Keratinocyte (primary cell): Measurements from ENCODE around the gene TMPRSS11E. TPM values are rescaled to one million over a fixed set of nuclear protein-coding genes. Genes with fewer than 3 reads are reported as not detected.
"Not testable (repeated sequence)": the region's sequence is repeated elsewhere in the genome, so short reads cannot be mapped to it uniquely, and the experiment has no call there.

Experiments
- DNase-seq: peaks from one replicate; pipeline ENCODE4 v3.0.0-alpha.2; 2011; ENCODE audit warnings: low read depth, missing footprints, low spot score
- FAIRE-seq: peaks from 2 replicates; lab custom pipeline; 2011; peaks lifted over from hg19 to GRCh38; lab: Jason Lieb, UNC
- H2AFZ ChIP-seq: 2 replicates; pipeline ENCODE4 v1.6.0; 2012; ENCODE audit warnings: low read length, control low read depth, inconsistent platforms; ENCODE audit not compliant: control insufficient read depth
- H3K27ac ChIP-seq: 2 replicates; pipeline ENCODE4 v1.5.1; 2011; ENCODE audit warnings: low read length; ENCODE audit not compliant: control insufficient read depth, insufficient read depth
- H3K27me3 ChIP-seq: 3 replicates; pipeline ENCODE4 v1.6.0; 2011; ENCODE audit warnings: low read length; ENCODE audit not compliant: control insufficient read depth, insufficient read depth; ENCODE audit errors: extremely low read depth
- H3K36me3 ChIP-seq, 2 experiments: 2 replicates in 1 of 2; 3 replicates in 1 of 2; pipeline ENCODE4 v1.5.1; 2011; ENCODE audit warnings: low read length in 2 of 2, mild to moderate bottlenecking in 1 of 2; ENCODE audit not compliant: control insufficient read depth in 2 of 2, insufficient read depth in 2 of 2; ENCODE audit errors: extremely low read depth in 1 of 2
- H3K4me1 ChIP-seq: 3 replicates; pipeline ENCODE4 v1.5.1; 2011; ENCODE audit warnings: low read length; ENCODE audit not compliant: control insufficient read depth, insufficient read depth; ENCODE audit errors: extremely low read depth
- H3K4me2 ChIP-seq: 3 replicates; pipeline ENCODE4 v1.6.0; 2011; ENCODE audit warnings: low read depth, low read length; ENCODE audit not compliant: control insufficient read depth, insufficient read depth; ENCODE audit errors: extremely low read depth
- H3K4me3 ChIP-seq, 3 experiments: fragments of 200-600 bp in 1 of 3; sonication (generic) in 1 of 3; 2 replicates in 2 of 3; 3 replicates in 1 of 3; pipeline ENCODE4 v1.5.1; 2011 to 2016; ENCODE audit warnings: low read length in 3 of 3, mild to moderate bottlenecking in 3 of 3, control low read depth in 2 of 3, inconsistent platforms in 1 of 3, low read depth in 1 of 3, mixed read lengths in 1 of 3, mixed run types in 1 of 3, moderate library complexity in 1 of 3; ENCODE audit not compliant: control insufficient read depth in 2 of 3, insufficient read depth in 2 of 3; ENCODE audit errors: extremely low read depth in 1 of 3
- H3K79me2 ChIP-seq: 2 replicates; pipeline ENCODE4 v1.6.0; 2012; ENCODE audit warnings: low read length; ENCODE audit not compliant: control insufficient read depth, insufficient read depth
- H3K9ac ChIP-seq: 3 replicates; pipeline ENCODE4 v1.6.0; 2011; ENCODE audit warnings: low read length; ENCODE audit not compliant: control insufficient read depth, insufficient read depth; ENCODE audit errors: extremely low read depth
- H3K9me1 ChIP-seq: 3 replicates; pipeline ENCODE4 v1.6.0; 2011; ENCODE audit warnings: low read length; ENCODE audit not compliant: control insufficient read depth, insufficient read depth; ENCODE audit errors: extremely low read depth
- H3K9me3 ChIP-seq: 2 replicates; pipeline ENCODE4 v1.5.1; 2012; ENCODE audit warnings: low read depth, low read length; ENCODE audit not compliant: control insufficient read depth
- H4K20me1 ChIP-seq: 3 replicates; pipeline ENCODE4 v1.6.0; 2011; ENCODE audit warnings: low read length; ENCODE audit not compliant: control insufficient read depth, insufficient read depth; ENCODE audit errors: extremely low read depth
- EZH2 ChIP-seq: IDR thresholded peaks from one replicate; pipeline ENCODE4 v1.6.1; 2012; ENCODE audit warnings: inconsistent platforms, mild to moderate bottlenecking, low read length, moderate library complexity
- dilution Hi-C: fragments of 300-500 bp; cut with MboI; formaldehyde crosslinking; loops from one replicate; pipeline ENCODE4 v1.7.0; 2020; ENCODE audit warnings: low sequenced_read_pairs; ENCODE audit not compliant: extremely low pct_ligation_motif_present
- polyA plus RNA-seq, 5 experiments: library from polyadenylated mRNA; depleted of rRNA in 3 of 5; stranded (reverse) in 3 of 5; stranded (forward) in 1 of 5; unstranded in 1 of 5; fragments of >200 nt; gene quantifications; 1 replicate in 1 of 5; 2 replicates in 3 of 5; 3 replicates in 1 of 5; pipeline versions ENCODE4 v1.2.1 to v1.2.3, GENCODE V29; 2011 to 2012; ENCODE audit warnings: missing spikeins in 2 of 5, low read depth in 1 of 5, low replicate concordance in 1 of 5
- TF ChIP-seq, protein P1 (sequence below), 3 experiments: IDR thresholded peaks in 1 of 3; conservative IDR thresholded peaks in 1 of 3; optimal IDR thresholded peaks in 1 of 3; 2 replicates in 2 of 3; 3 replicates in 1 of 3; pipeline versions ENCODE3 to v1.5.1; 2011; ENCODE audit warnings: low read length in 3 of 3, mild to moderate bottlenecking in 3 of 3, moderate library complexity in 2 of 3, control low read depth in 1 of 3, inconsistent platforms in 1 of 3; ENCODE audit not compliant: insufficient read depth in 2 of 3; ENCODE audit errors: extremely low read depth in 1 of 3

TMPRSS11E gene
- polyA plus RNA-seq, 1 donor (not counting 4 experiments of a cell fraction or from before 2014, with no cell fraction given), result 2.0 TPM

DNA sequence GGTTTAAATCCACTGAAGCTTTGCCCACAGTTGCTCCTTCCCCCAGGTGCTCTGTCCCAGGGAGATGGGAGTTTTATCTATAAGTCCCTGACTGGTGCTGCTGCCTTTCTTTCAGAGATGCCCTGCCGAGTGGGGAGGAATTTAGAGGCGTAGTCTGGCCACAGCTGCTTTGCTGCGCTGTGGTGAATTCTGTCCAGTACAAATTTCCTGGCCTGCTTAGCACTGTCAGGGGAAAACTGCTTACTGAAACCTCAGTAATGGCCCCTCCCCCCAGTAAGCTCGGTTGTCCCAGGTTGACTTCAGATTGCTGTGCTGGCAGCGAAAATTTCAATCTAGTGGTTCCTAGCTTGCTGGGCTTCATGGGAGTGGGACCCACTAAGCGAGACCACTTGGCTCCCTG, 88.7 kb downstream of the TMPRSS11E start:
- H3K4me3 ChIP-seq, result no peak overlapping the region
- H3K9ac ChIP-seq, result no peak overlapping the region
- no peak overlapping the region for H3K4me2 ChIP-seq
- no peaks in the 10 kb centered on the region for H3K36me3 ChIP-seq
- H3K79me2 ChIP-seq, result no peaks in the 10 kb centered on the region
- no peaks in the 10 kb centered on the region for H4K20me1 ChIP-seq
- H3K9me3 ChIP-seq, result no peaks in the 10 kb centered on the region
- no peaks in the 10 kb centered on the region for H3K27me3 ChIP-seq
- DNase-seq (no peak), FAIRE-seq (no peak)
- dilution Hi-C loops, result no loop called here
- H3K4me1 ChIP-seq, result no peaks in the 10 kb centered on the region
- H3K9me1 ChIP-seq, result no peaks in the 10 kb centered on the region
- H2AFZ ChIP-seq, result no peak overlapping the region
- no peak overlapping the region for H3K27ac ChIP-seq
- no peak for TF ChIP-seq EZH2
- TF ChIP-seq, protein P1, sequence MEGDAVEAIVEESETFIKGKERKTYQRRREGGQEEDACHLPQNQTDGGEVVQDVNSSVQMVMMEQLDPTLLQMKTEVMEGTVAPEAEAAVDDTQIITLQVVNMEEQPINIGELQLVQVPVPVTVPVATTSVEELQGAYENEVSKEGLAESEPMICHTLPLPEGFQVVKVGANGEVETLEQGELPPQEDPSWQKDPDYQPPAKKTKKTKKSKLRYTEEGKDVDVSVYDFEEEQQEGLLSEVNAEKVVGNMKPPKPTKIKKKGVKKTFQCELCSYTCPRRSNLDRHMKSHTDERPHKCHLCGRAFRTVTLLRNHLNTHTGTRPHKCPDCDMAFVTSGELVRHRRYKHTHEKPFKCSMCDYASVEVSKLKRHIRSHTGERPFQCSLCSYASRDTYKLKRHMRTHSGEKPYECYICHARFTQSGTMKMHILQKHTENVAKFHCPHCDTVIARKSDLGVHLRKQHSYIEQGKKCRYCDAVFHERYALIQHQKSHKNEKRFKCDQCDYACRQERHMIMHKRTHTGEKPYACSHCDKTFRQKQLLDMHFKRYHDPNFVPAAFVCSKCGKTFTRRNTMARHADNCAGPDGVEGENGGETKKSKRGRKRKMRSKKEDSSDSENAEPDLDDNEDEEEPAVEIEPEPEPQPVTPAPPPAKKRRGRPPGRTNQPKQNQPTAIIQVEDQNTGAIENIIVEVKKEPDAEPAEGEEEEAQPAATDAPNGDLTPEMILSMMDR (optimal IDR thresholded peaks at IDR 0.05 in 1 of 3, IDR thresholded peaks at IDR 0.05 in 1 of 3, conservative IDR thresholded peaks at IDR 0.05 in 1 of 3; ENCODE audit: extremely low read depth in 1 of 3, insufficient read depth in 2 of 3, low read length in 3 of 3), result no peak

DNA sequence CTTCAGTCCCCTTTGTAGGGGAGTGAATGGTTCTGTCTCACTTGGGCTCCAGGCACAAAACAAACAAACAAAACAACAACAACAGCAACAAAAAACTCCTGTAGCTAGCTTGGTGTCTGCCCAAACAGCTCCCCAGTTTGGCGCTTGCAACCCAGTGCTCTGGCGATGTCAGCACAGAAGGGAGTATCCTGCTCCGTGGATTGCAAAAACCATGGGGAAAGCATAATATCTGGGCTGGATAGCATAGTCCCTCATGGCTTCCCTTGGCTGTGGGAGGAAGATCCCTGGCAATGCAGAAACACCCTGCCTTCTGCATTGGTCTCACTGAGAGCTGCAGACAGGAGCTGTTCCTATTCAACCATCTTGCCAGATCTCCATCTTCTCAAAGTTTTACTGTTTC, 89.1 kb downstream of the TMPRSS11E start:
- Histone ChIP-seq H3K4me2 (no peak overlapping the region), H3K36me3 (no peaks in the 10 kb centered on the region), H4K20me1 (no peaks in the 10 kb centered on the region), H3K4me1 (no peaks in the 10 kb centered on the region), H3K27ac (no peak overlapping the region), H3K9ac (no peak overlapping the region), H3K27me3 (no peaks in the 10 kb centered on the region), H3K79me2 (no peaks in the 10 kb centered on the region), H3K9me1 (no peaks in the 10 kb centered on the region), H3K9me3 (no peaks in the 10 kb centered on the region), H2AFZ (no peak overlapping the region), H3K4me3 (no peak overlapping the region)
- TF ChIP-seq EZH2, result no peak
- TF ChIP-seq, protein P1 (optimal IDR thresholded peaks at IDR 0.05 in 1 of 3, IDR thresholded peaks at IDR 0.05 in 1 of 3, conservative IDR thresholded peaks at IDR 0.05 in 1 of 3; ENCODE audit: extremely low read depth in 1 of 3, insufficient read depth in 2 of 3, low read length in 3 of 3), result no peak
- dilution Hi-C loops, result no loop called here
- FAIRE-seq, result no peak
- no peak for DNase-seq

DNA sequence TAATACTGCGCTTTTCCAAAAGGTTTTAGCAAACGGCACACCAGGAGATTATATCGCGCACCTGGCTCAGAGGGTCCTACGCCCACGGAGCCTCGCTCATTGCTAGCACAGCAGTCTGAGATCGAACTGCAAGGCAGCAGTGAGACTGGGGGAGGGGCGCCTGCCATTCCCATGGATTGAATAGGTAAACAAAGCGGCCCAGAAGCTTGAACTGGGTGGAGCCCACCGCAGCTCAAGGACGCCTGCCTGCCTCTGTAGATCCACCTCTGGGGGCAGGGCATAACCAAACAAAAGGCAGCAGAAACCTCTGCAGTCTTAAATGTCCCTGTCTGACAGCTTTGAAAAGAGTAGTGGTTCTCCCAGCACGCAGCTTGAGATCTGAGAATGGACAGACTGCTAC, 95.5 kb downstream of the TMPRSS11E start:
- H3K27ac ChIP-seq, H3K4me1 ChIP-seq, H4K20me1 ChIP-seq, dilution Hi-C loops, FAIRE-seq, DNase-seq, H3K27me3 ChIP-seq, H3K36me3 ChIP-seq, H3K79me2 ChIP-seq, H3K9ac ChIP-seq, H3K9me3 ChIP-seq, H3K4me2 ChIP-seq, H2AFZ ChIP-seq, H3K4me3 ChIP-seq, H3K9me1 ChIP-seq: not testable (repeated sequence)
